NCI-H2171 (cell line): Measurements from ENCODE around the gene UTS2B.

ENCODE experiments used
- DNase-seq: peaks from one replicate; lab custom pipeline; 2025; lab: John Stamatoyannopoulos, UW

Gene UTS2B

DNA sequence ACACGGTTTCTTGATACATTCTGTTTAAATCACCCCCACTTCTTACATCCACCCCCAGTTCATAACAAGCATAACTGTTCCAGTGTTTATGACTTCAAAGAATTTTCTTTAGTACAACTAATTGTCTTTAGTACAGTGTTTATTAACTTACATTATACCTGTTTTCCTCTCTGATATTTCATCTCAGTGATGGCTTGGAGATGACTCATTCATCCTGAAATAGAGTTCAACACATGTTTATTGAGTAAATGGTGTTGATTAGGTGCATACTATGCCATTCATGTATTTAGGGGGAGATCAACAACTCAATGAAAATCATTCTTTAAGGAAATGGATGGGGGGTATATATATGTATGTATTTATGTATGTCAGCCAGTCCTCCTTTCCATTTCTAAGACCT is 21.7 kb upstream of the UTS2B start:
- DNase-seq: no peak

GRCh38 chr3:191350396-191351090 is 20.2 kb upstream of the UTS2B start:
- no peak for DNase-seq

- no peak for DNase-seq
Observed at GRCh38 chr3:191348098-191348497, 17.8 kb upstream of the UTS2B start.

DNA sequence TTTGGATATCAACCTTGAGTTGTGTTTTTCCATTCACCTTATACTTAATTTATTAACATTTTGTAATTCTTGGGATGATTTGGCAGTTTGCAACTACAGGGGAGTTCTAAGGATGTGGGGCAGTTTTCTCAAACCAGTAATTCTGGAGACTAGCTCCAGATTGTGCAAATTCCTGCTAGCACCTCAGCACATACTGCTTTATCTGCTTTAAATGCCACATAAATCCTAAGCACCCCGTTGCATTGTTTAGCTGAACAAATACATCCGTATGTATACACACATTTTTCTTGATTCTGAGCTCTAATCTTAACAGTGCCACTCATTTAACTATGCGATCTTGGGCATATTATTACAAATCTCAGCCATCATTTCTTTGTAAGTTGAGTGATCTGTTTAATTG is 16.9 kb upstream of the UTS2B start:
- DNase-seq: no peak

DNA sequence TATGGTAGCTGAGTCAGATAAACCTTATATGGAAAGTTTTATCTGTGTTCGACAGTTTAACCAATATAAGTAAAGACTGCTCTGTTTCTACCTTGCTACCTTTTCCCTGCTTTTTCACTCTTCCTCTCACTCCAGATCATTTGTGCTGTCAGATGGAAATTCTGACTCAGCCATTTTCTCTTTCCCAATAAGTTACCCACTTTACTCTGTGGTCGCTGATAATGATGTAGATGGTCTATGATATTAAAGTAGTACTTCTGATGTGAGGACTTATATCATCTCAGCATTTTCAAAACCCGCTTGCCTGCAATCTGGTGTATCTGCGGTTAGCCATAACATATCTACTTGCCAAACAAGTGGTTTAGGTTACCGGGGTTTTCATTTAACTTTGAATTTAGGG is 15.0 kb upstream of the UTS2B start:
- no peak for DNase-seq

- no peak for DNase-seq
Observed at GRCh38 chr3:191343913-191344312, 13.6 kb upstream of the UTS2B start.

GRCh38 chr3:191343115-191343514 is 12.8 kb upstream of the UTS2B start:
- DNase-seq: no peak

- no peak for DNase-seq
Observed at GRCh38 chr3:191342411-191342810, 12.1 kb upstream of the UTS2B start.

DNA sequence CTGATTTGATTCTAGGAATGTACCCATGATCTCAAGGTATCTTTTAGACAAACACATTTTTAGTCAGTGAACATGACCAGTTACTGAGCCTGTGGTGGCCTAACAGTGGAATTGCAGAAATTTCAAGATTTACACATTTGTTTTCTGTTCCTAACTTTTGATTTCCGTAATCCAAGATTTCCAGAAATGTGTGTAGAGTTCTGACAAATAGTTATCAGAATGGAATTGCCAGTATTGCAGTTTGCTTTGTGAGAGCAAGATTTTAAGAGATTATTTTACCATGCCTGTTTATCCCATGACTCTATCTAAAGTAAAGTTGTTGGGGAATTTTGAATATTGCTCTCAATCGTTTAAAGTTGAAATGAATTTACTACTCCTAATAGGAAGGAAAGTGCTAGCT is 11.7 kb upstream of the UTS2B start:
- DNase-seq: no peak

DNA sequence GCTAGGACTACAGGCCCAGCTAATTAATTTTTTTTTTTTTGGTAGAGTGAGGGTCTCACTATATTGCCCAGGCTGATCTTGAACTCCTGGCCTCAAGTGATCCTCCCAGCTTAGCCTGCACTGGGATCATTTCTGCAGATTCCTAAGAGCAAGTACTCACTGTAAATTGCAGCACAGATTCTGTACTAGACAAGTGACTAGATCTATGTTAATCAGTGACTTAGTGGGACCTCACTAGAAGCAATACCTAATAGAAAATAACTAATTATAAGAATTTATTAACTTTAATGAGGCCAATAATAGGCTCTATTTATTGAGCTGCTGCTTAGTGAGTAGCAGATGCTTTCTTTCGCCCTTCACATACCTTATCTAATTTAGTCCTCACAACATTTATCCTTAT is 10.6 kb upstream of the UTS2B start:
- DNase-seq: no peak

GRCh38 chr3:191340351-191340750 is 10.0 kb upstream of the UTS2B start:
- no peak for DNase-seq

GRCh38 chr3:191339316-191339917 is 9.1 kb upstream of the UTS2B start:
- no peak for DNase-seq

DNA sequence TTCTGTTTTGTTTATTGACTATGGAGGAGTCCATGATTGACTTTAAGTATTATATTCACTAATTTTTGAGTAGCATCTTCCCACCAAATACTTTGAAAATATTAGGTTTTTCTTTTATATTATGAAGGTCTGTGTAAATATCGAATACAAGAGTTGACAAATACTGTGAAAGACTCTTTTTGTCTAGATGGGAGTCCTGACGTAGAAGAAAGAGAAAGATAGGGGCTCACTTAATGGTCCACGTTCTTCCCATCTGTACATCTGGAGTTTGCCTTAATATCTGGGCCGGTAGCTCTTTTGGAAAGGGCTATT is 7.8 kb upstream of the UTS2B start:
- DNase-seq: no peak

- DNase-seq: no peak
Observed at GRCh38 chr3:191336833-191337232, 6.5 kb upstream of the UTS2B start.

DNA sequence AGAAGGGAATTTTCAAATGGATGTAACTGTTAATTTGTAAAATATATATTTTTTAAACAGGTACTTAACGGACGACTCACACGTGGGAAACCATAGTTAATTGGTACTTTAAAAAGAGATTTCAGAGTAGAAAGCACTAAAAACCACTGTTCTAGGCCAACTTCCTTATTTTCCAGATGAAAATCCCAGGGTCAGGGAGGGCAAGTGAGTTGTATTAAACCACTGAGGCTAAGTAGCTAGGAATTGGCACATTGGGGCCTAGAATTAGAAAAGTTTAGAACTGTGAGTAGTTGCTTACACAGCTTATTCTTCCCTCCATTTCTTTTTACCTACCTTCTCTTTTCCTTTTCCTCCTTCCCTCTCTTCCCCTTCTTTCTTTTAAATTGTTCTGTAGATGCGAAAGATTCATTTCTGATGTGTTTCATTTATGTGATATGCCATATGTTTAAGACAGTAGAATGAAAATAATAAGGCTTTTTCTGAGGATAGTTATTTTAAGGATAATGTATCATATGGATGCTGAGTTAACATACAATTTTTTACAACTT is 4.1 kb upstream of the UTS2B start:
- no peak for DNase-seq

DNA sequence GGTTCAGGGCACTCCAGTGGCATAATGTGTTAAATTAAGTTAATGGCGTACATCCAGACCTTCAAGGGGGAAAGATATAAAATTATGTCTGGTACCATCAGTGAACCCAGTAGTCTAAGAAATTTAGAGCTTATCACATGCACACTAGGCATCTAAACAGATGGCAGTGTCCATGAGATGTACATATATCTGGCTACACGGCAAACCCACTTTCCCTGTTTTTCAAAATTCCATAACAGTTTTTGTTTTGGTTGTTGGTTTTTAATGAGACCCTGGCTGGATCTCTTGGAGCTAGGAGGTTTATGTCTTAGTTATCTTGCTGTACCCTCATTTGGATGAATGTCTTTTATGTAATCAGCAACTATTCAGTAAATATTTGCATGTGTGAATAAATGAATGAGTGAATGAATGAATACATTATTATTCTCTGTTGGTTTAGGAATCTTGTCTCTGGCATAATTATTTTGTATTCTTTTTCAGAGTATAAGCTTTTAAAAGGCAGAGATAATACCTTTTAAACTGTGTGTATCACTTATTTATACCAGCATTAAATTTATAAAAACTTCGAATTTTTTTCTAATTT is 3.1 kb upstream of the UTS2B start:
- DNase-seq: no peak

GRCh38 chr3:191331388-191331787 is 1.1 kb upstream of the UTS2B start:
- DNase-seq: no peak

DNA sequence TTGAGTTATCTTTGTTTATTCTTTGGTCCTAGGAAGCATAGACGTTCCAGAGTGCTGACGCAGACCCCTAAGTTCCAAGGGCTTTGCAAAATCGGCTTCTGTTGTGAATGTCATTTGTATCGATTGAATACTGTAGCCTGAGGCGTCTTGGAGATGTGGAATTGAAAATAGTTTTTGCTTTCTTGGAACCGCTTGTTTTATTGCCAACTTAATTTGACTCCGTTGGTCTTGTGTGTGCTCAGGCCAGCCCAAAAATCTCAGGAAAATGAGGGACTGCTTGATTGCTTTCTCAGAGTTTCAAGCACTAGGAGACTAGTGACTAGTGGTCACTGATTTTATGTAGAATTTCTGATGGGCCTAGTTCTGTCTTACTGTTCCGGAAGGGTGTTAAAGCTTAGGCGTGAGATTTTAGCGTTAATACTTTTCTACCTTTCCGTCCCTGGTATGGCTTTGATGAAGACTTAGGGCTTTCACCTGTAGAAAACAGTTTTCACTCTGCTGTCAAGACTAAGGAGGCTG is 263 bp upstream of the UTS2B start:
- no peak for DNase-seq

DNA sequence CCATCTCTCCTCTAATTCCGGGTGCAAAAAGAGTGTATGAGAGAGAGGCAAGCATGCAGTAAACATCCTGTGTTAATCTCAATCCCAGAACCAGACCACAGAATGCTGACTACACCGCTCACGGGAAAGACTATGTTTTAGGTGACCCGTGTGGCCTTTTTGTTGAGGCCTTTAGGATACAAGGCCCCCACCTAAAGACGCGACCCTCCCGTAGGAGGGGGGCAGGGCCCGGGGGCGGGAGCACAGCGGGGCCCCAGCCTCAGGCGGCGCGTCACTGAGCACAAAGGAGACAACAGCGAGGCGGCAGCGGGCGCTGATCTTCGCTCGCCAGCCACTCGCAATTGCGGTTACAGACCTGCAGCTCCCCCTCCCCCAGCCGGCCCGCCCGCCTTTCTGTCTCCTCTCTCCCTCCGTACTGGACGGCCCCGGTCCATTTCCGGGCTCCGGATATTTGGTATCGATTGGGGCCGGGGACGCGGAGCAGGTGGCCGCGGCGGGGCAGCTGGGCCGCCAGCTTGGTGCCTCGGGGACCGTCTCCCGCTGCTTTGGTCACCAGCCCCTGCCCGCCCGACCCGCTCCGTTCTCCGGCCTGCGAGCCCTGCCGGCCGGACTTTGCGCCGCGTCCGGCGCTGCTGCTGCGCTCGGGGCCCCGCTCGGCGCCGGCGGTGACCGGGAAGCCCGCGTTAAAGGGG is 1.2 kb downstream of the UTS2B start, which contains the start of gene CCDC50:
CCDC50 (plus strand) TSS at position 433 of the 692 bp plus-strand sequence. CDS start 281 bp downstream, outside the sequence.
- DNase-seq: peak; percentile 35

- no peak for DNase-seq
Observed at GRCh38 chr3:191328383-191328961, 1.9 kb downstream of the UTS2B start.

DNA sequence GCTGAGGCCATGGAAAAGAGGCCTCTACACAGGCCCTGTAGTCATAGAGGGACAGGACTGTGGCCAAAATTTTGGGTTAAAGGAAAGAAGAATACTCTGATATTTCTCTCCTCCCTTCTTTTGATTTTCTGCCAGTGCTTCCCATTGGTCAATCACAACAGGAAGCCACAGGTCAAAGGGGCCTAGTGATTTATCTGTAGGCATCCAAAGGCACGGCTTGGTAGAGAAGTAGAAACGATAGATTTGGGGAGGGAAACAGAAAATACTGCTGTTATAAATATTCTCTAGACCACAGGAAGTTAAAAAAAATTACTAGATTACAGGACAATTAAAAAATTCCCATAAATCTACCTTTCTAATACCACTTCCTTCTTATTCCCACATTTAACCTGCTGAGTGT is 2.8 kb downstream of the UTS2B start:
- DNase-seq: no peak

GRCh38 chr3:191324936-191325335 is 5.4 kb downstream of the UTS2B start:
- DNase-seq: no peak
